GM18526 (cell line): ENCODE measurements around the gene ARHGEF2.

Source experiments
- POLR2A ChIP-seq: IDR thresholded peaks from 3 replicates; pipeline ENCODE4 v1.6.1; 2011; ENCODE audit not compliant: insufficient read length; ENCODE audit errors: extremely low read depth

The ARHGEF2 gene

DNA sequence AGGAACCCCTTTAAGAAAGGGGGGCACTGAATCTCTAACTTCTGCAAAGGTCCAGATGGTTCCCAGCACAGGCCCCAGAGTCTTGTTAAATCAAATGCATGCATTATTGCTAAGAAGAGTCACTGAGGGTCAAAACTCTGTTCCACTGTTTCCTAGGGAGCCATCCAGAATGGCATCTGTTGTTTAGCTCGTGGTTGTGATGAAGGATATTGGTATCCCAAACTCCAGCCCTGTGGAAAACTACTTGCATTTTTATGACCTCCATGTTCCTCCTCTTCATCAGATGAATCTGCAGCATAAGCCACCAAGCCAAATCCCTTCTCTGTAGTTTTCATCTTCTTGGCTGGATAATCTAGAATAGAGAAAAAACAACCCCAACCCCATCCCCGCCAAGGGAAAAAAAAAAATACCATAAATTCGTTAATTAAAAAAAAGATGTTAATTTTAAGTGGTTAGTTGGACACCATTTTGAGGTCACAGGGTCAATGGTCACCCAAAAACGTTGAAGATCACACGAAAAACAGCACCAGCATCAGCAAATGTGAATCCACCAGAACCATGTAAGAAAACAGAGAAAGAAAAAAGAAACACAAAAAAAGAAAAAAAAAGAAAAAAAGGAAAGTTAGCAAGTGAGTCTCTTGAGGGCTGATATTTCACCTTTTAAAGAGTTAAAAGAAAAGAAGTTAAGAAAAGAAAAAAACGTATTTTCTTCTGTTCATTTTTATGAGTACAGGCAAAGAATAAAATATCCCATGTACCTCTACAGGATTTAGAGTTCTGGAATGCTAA, 64.2 kb downstream of the ARHGEF2 start:
- no peak for TF ChIP-seq POLR2A

DNA sequence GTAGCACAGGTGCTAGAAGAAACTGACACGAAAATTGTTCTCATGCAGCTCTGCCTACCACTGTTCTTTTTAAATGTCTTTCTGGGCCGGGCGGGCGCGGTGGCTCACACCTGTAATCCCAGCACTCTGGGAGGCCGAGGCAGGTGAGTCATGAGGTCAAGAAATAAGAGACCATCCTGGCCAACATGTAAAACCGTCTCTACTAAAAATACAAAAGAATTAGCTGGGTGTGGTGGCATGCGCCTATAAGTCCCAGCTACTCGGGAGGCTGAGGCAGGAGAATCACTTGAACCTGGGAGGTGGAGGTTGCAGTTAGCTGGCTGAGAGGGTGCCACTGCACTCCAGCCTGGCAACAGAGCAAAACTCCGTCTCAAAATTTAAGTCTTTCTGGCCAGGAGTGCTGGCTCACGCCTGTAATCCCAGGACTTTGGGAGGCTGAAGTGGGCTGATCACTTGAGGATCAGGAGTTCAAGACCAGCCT, 66.3 kb downstream of the ARHGEF2 start:
- no peak for TF ChIP-seq POLR2A

DNA sequence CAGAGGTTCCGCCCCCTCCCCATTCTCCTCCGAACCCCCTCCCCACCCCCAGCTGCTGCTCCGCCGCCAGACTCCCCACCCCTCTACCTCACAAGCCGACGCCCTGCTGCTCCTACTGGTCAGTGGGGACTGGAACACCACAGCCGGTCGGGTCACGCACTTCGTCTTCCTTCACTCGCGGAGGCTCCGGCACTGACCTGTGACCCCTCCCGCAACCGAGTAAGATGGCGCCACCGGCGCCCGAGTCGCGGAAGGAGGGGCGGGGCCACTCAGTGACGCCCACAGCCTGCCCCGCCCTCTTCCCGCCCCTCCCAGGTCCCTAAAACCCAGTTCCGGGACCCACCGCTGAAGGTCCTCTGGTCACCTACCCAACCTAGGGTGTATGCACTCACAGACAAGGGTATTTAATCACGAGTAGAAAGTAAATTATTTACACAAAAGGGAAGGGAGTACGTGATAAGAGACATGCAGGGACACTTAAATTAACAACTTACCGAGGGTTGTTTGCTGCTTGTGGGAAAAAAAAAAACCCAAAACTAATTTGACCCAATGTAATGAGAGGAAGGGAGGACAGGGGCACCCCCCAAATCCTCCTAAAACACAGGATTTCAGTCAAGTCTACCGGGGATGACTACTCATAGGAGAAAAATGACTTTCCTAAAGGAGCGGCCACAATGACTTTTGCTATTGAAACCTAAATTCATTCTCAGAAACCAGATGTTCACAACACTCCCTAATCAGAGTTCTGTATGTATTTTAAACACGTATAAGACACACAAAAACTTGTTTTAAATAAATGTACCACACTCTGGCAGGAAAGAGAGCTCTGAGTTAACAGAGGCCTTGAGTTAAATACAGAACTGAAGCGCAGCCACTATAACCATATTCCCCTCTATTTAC, 66.9 kb downstream of the ARHGEF2 start, which contains the start of gene RIT1:
RIT1 (minus strand) TSS at position 194 of the 900 bp plus-strand sequence. CDS start 588 bp downstream, outside the sequence.
- TF ChIP-seq POLR2A, result peak; percentile 69

DNA sequence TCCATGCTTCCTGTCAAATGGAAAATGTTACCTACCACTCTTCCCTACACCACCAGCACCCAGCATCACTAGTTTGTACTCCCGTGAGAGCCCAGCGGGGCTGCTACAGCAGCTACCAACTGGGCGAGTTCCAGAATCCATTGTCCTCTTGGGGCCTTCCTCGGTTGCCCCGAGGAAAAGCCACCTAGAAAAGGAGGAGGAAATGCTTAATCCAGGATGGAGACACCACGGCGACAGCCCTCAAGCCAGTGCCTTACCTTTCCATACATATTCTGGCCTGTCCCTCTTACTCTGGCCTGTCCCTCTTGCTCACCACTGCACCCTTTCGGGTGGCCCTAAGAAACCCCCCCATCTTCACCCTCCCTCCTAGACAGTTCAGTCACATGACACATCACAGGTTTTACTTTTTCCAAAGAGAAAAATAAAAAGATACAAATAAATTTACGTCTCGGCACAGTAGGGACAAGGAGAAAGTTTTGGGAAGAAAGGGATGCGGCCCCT, 67.7 kb downstream of the ARHGEF2 start:
- no peak for TF ChIP-seq POLR2A

DNA sequence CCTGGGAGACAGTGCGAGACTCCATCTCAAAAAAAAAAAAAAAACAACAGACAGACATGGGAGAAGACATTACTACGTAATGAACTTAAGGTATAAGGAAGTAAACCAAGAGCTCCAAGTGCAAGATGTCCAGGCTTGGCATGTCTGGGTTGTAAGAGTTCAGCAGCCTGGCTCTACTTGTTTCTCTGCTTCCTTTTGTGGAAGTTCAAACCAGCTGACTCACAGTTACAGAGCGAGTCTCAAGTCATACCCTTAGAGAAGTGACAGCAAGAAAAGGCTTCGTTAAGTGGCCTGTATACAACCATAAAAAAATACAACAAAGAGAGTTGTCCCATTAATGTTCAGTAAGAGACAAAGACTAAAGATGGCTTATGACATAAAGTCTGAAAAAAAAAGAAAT, 68.5 kb downstream of the ARHGEF2 start:
- TF ChIP-seq POLR2A, result no peak

DNA sequence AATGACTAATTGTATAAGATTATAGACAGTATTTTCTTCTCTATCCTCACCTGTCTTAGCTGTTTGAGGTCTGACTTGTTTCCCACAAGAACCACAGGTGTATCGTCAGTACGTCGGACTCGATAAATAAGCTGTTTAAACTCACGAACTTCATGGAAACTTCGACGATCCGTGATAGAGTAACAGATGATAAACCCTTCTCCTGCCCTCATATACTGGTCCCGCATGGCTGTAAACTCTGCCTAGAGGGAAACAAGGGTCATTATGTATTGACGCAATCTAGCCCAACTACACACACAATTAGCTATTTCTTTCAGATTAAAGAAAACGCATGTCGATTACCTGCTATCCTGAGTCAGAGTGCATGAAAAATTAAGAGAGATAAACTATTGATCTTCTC, 74.1 kb downstream of the ARHGEF2 start:
- TF ChIP-seq POLR2A, result no peak

DNA sequence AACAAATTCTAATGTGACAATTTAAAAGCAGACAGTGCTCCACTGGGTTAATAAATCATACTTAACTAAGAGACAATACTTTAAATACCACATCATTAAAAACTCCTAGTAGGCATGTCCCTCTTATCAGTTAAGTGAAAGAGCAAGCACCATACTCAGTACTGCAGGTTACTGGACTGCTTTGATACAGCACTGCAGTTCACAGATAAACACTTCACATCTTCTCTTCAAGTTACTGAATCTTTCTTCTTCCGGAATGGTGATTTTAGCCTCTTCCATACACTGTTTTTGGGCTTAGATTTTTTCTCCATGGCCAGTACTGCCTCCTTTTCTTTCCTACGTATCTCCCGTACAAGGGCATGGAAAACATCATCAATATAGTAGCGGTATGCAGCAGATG, 78.2 kb downstream of the ARHGEF2 start:
- no peak for TF ChIP-seq POLR2A

DNA sequence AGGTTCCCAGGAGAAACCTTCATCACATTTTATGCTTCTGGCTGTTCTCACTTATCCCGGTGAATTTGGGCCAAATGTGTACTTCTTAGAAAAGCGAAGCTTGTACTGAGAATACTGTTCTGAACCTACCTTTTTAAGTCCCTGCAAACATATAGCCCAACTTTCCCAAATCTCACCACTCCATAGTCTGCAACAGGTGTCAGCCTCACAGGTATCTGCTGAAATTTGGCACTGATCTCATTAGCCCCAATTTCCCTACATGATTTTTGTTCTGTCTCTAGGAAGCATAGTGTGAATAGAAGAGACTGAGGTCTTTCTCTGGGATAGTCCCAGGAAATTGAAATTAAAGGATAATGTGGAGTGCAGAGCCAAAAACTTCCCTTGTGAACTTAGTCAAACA, 78.7 kb downstream of the ARHGEF2 start:
- no peak for TF ChIP-seq POLR2A

DNA sequence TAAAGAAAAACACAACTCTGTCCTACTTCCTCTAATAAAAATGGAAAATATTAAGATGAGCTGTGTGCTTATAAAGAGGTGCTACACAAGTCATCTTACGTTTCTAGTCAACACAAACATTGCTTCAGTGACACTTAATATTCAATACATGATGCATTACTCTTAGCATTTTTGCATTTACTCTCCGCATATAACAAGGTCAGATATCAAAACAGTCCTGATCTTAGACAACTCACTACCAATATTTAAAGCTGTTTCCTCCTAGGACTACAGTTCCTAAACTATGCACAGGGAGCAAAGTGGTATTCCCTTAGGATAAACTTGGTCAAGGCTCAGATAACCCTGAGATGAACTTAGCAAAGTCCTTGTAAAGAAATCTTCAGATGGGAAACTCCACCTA, 79.5 kb downstream of the ARHGEF2 start:
- no peak for TF ChIP-seq POLR2A

DNA sequence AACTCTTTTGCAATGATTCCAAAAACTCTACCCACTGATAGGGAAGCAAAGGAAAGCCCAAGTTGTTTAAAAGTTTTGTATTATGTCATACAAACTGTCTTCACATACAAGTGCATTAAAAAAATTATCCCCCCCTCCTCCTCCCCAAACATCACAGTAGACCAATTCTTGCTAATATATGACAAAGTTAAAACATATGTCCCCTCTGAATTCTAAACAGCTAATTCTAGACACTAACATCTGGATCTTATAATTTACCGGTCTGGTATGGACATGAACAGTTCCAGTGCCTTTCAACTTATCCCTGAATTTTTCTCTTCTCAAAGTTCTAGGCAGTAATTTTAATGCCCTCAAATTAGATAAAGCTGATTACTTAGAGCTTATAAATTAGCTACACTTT, 80.6 kb downstream of the ARHGEF2 start:
- no peak for TF ChIP-seq POLR2A
